GM10266 (cell line): Measurements from ENCODE around the gene TRIM69.

Source experiments
- DNase-seq: peaks from one replicate; pipeline ENCODE4 v3.0.0; 2012; ENCODE audit errors: extremely low spot score
- CTCF ChIP-seq: IDR thresholded peaks from 2 replicates; pipeline ENCODE4 v1.5.1; 2012; ENCODE audit warnings: mild to moderate bottlenecking, low read depth; ENCODE audit not compliant: control insufficient read depth, insufficient read depth; ENCODE audit errors: missing control alignments

TRIM69 gene

GRCh38 chr15:44802336-44802735, 66.0 kb downstream of the TRIM69 start:
- no peak for TF ChIP-seq CTCF
- DNase-seq, result no peak

GRCh38 chr15:44804298-44805046, 68.1 kb downstream of the TRIM69 start:
- no peak for TF ChIP-seq CTCF
- no peak for DNase-seq

GRCh38 chr15:44808557-44808956, 72.2 kb downstream of the TRIM69 start:
- no peak for TF ChIP-seq CTCF
- no peak for DNase-seq

GRCh38 chr15:44810237-44810636, 73.9 kb downstream of the TRIM69 start:
- no peak for TF ChIP-seq CTCF
- no peak for DNase-seq

DNA sequence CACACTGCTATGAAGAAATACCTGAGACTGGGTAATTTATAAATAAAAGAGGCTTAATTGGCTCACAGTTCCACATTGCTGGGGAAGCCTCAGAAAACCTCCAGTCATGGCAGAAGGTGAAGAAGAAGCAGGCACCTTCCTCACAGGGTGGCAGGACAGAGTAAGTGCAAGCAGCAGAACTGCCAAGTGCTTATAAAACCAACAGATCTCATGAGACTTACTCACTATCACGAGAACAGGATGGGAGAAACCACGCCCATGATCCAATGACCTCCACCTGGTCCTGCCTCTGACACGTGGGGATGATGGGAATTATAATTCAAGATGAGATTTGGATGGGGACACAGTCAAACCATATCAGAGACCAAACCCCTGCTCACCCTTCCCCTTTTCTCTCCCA, 75.0 kb downstream of the TRIM69 start:
- no peak for TF ChIP-seq CTCF
- no peak for DNase-seq

- no peak for TF ChIP-seq CTCF
- no peak for DNase-seq
These were observed 75.7 kb downstream of the TRIM69 start for GRCh38 chr15:44812029-44812517.

GRCh38 chr15:44813231-44813630, 76.9 kb downstream of the TRIM69 start:
- DNase-seq, result no peak
- no peak for TF ChIP-seq CTCF
